Erythroblast (primary cell): ENCODE data around the gene TRIO.

Experiments used
- GATA1 ChIP-seq: IDR thresholded peaks from 2 replicates; pipeline ENCODE4 v1.6.1; 2011; ENCODE audit warnings: low read depth, mild to moderate bottlenecking, control low read depth, low read length, moderate library complexity
- POLR2A ChIP-seq: IDR thresholded peaks from 2 replicates; pipeline ENCODE4 v1.6.1; 2011; ENCODE audit warnings: mild to moderate bottlenecking, low read length

DNA sequence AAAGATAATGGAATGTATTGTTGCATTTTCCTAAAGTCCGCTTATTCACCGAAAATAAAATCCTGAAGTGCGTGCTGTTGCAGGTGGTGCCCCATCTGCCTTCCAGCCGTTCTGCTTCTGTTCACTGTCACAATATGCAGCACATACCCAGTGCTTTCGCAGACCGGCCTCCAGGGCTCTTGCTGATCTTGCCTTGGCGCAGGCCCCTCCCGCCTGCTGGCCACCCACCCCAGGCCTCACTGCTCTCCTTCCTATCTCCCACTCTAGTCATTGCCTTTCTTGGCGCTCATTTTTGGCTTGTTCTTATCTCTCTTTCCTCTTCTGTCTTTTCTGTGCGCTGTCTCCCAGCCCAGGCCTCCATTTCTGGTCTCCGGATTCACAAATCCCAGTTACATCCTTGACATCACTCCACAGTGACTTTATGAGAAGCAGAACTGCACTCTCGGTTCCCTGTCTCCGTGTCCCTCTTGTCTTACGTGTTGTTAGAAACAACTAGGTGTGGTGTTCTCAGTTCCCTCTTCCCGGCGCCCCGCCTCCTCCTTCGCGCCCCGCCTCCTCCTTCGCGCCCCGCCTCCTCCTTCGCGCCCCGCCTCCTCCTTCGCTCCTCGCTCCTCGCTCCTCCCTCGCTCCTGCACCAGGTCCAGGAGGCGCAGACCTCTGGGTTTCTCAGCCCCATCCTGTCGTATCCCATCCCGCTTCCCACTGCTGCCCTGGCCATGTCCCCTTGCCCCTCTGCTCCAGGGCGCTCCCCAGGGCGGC lies 236.8 kb downstream of the TRIO start:
- TF ChIP-seq POLR2A (no peak), GATA1 (no peak)
